B cell (primary cell): ENCODE results near the gene DGKA. TPM values are rescaled to one million over a fixed set of nuclear protein-coding genes. Genes with fewer than 3 reads are reported as not detected.

Experiments used
- ATAC-seq: fragments of 200-7000 bp; cut with Tn5 transposase; one replicate; pipeline ENCODE4 v1.10.0; 2021; ENCODE audit warnings: low read depth, mild to moderate bottlenecking, moderate number of reproducible peaks, moderate library complexity
- CTCF ChIA-PET: fragments of 350-600 bp; sonication (Branson Sonifier 250); formaldehyde crosslinking; loops from one replicate; lab custom pipeline; 2021; ENCODE audit warnings: antibody characterized with exemption, inconsistent platforms; lab: Charles Lee
- POLR2A ChIA-PET: fragments of 350-600 bp; sonication (Branson Sonifier 250); formaldehyde crosslinking; loops from one replicate; lab custom pipeline; 2021; ENCODE audit warnings: antibody characterized with exemption; lab: Charles Lee
- DNase-seq: peaks from one replicate; pipeline ENCODE4 v3.0.0; 2013
- H2AFZ ChIP-seq: 2 replicates; pipeline ENCODE4 v1.6.1; 2012; ENCODE audit warnings: mild to moderate bottlenecking, low read depth, low read length; ENCODE audit not compliant: insufficient read depth, poor library complexity, severe bottlenecking
- H3K27ac ChIP-seq, 2 donors: 1 replicate in 1 of 2; 2 replicates in 1 of 2; pipeline ENCODE4 v1.5.1; 2012 to 2013; ENCODE audit warnings: low read length in 2 of 2, mild to moderate bottlenecking in 2 of 2, moderate library complexity in 1 of 2
- H3K27me3 ChIP-seq, 4 experiments: fragments of 200-600 bp in 1 of 4; sonication (generic) in 1 of 4; replicated peaks in 1 of 4; 1 replicate in 2 of 4; 2 replicates in 2 of 4; pipeline versions ENCODE4 v1.6.1 to v1.7.0; 2013 to 2016; ENCODE audit warnings: low read length in 3 of 4, mild to moderate bottlenecking in 2 of 4, mixed read lengths in 1 of 4, moderate library complexity in 1 of 4; ENCODE audit not compliant: insufficient read depth in 4 of 4, control insufficient read depth in 3 of 4; ENCODE audit errors: control extremely low read depth in 1 of 4
- H3K36me3 ChIP-seq, 2 experiments: replicated peaks in 1 of 2; 1 replicate in 1 of 2; 2 replicates in 1 of 2; pipeline versions ENCODE4 v1.6.1 to v1.7.1; 2013; ENCODE audit warnings: low read length in 1 of 2; ENCODE audit not compliant: insufficient read depth in 2 of 2, control insufficient read depth in 1 of 2; ENCODE audit errors: control extremely low read depth in 1 of 2, extremely low read depth in 1 of 2
- H3K4me1 ChIP-seq, 2 donors: fragments of 200-600 bp in 1 of 2; sonication (generic) in 1 of 2; 1 replicate in 1 of 2; 2 replicates in 1 of 2; pipeline versions ENCODE4 v1.5.1 to v1.6.1; 2013 to 2017; ENCODE audit warnings: low read length in 2 of 2; ENCODE audit not compliant: control insufficient read depth in 2 of 2, insufficient read depth in 2 of 2
- H3K4me2 ChIP-seq: replicated peaks from 2 replicates; pipeline ENCODE3; 2012; ENCODE audit warnings: mild to moderate bottlenecking, low read depth, low read length; ENCODE audit not compliant: poor library complexity, severe bottlenecking
- H3K4me3 ChIP-seq, 5 experiments: fragments of 200-600 bp in 1 of 5; sonication (generic) in 1 of 5; 1 replicate in 3 of 5; 2 replicates in 2 of 5; pipeline versions ENCODE4 v1.5.1 to v1.7.0; 2011 to 2016; ENCODE audit warnings: low read length in 4 of 5, mild to moderate bottlenecking in 4 of 5, low read depth in 2 of 5, control low read depth in 1 of 5, moderate library complexity in 1 of 5; ENCODE audit not compliant: insufficient read depth in 1 of 5; ENCODE audit errors: control extremely low read depth in 1 of 5, extremely low read depth in 1 of 5
- H3K79me2 ChIP-seq: fragments of 200-600 bp; sonication (generic); one replicate; pipeline ENCODE4 v1.6.0; 2016; ENCODE audit warnings: low read length; ENCODE audit not compliant: control insufficient read depth, insufficient read depth
- H3K9ac ChIP-seq: fragments of 200-600 bp; sonication (generic); 2 replicates; pipeline ENCODE4 v1.6.1; 2017; ENCODE audit warnings: mild to moderate bottlenecking, low read length, moderate library complexity
- H3K9me3 ChIP-seq, 3 donors: one replicate each; pipeline versions ENCODE4 v1.6.1 to v1.7.1; 2013; ENCODE audit warnings: low read length in 2 of 3; ENCODE audit not compliant: control insufficient read depth in 2 of 3, insufficient read depth in 1 of 3; ENCODE audit errors: control extremely low read depth in 1 of 3
- H4K20me1 ChIP-seq: 2 replicates; pipeline ENCODE4 v1.6.0; 2012; ENCODE audit warnings: mild to moderate bottlenecking, low read length; ENCODE audit not compliant: insufficient read depth, control insufficient read depth, poor library complexity, severe bottlenecking
- H3K27ac Mint-ChIP-seq: one replicate; pipeline ENCODE4 v1.8.0; 2021; ENCODE audit warnings: mixed read lengths
- H3K27me3 Mint-ChIP-seq: one replicate; pipeline ENCODE4 v1.8.0; 2021; ENCODE audit warnings: mixed read lengths
- H3K4me1 Mint-ChIP-seq: one replicate; pipeline ENCODE4 v1.8.0; 2021; ENCODE audit warnings: mixed read lengths
- H3K4me3 Mint-ChIP-seq: one replicate; pipeline ENCODE4 v1.8.0; 2021; ENCODE audit warnings: mixed read lengths
- H3K9me3 Mint-ChIP-seq: one replicate; pipeline ENCODE4 v1.8.0; 2022; ENCODE audit warnings: mixed read lengths; ENCODE audit not compliant: insufficient read depth
- EZH2 ChIP-seq: IDR thresholded peaks from 2 replicates; pipeline ENCODE4 v1.6.1; 2012; ENCODE audit warnings: borderline replicate concordance, low read depth, mild to moderate bottlenecking, moderate library complexity, low read length; ENCODE audit not compliant: insufficient read depth, poor library complexity, severe bottlenecking
- WGBS: methylation state at CpG from one replicate; pipeline ENCODE4 v1.1.5; 2013; ENCODE audit warnings: missing lambda C conversion rate; ENCODE audit not compliant: insufficient coverage; 5-methylcytosine and 5-hydroxymethylcytosine counted together
- intact Hi-C: fragments of 100-400 bp; cut with micrococcal nuclease; formaldehyde crosslinking; loops from one replicate; pipeline ENCODE4 v1.10.0; 2022
- polyA plus RNA-seq: library from polyadenylated mRNA; depleted of rRNA; stranded (reverse); fragments of >200 nt; gene quantifications from 2 replicates; pipeline ENCODE4 v1.2.3, GENCODE V29; 2012
- total RNA-seq, 2 donors: library from RNA; stranded (reverse); fragments of 120-200 nt in 1 of 2; gene quantifications; 1 replicate in 1 of 2; 2 replicates in 1 of 2; pipeline versions ENCODE4 v1.2.3 to v1.2.4, GENCODE V29; 2013 to 2022
- TF ChIP-seq, protein P1 (sequence below): fragments of 200-600 bp; IDR thresholded peaks from one replicate; pipeline ENCODE4 v1.8.0; 2022; ENCODE audit warnings: antibody characterized with exemption, mild to moderate bottlenecking

Gene DGKA
- total and polyA plus RNA-seq, 2 donors (not counting 1 experiment from before 2014, with no cell fraction given), result 238 to 269 TPM

DNA sequence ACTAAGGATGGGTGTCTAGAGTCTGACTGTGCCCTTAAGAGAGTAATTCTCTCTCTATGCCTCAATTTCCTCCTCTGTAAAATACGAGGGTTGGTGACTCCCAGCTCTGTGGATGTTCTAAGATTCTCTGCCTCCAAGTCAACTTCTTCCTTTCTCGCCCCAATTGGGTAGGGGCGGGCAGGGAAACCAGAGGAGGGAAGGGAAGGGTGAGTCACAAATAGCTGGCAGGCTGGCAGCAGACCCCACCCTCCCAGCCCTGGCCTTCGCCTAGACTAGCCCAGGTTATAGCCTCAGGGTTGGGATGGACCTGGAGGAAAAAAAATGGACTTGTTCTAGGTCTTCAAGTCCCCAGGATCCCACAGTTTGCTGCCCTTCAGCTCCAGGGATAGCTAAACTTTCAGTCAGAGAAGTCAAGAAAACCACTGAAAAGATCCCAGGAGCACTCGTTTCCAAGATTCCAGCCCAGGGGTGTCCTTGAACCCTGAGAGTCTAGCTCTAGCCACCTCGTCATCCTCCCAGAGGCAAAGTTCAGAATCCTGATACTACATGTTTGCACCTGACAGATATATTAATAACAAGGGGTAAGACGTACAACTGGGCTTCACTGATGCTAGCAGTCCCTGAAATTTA, 2.3 kb downstream of the DGKA start:
- Histone ChIP-seq H3K27me3 (no peaks in the 10 kb centered on the region), H3K9me3 (no peaks in the 10 kb centered on the region), H3K4me1 (peaks cover 45 to 53% of the 10 kb centered on the region in 2 donors), H3K79me2 (peaks cover 50% of the 10 kb centered on the region), H3K9ac (peak overlapping the region; percentile 73), H3K27ac (peak overlapping the region; percentile 77 to 92), H3K4me2 (peak overlapping the region; percentile 88), H2AFZ (peak overlapping the region; percentile 73), H3K4me3 (peak overlapping the region in 3 of 5 experiments; percentile 84 to 94 (median 93)), H4K20me1 (peaks cover 21% of the 10 kb centered on the region), H3K36me3 (peaks cover 0 to 44% of the 10 kb centered on the region in 2 experiments)
- CTCF ChIA-PET, result interaction anchor here (0.5 to 10.3 kb wide), 10 partner anchors 8 to 440 kb away, joined by 3 to 155 read pairs (median 4); partner anchors contain the start of gene RAB5B
- POLR2A ChIA-PET, result interaction anchor here (0.9 to 1.2 kb wide), 2 partner anchors 41 to 195 kb away, joined by 3 read pairs; partner anchors contain the start of gene RAB5B
- H3K27ac Mint-ChIP-seq, result peak overlapping the region; percentile 76
- TF ChIP-seq EZH2, result no peak
- TF ChIP-seq, protein P1, sequence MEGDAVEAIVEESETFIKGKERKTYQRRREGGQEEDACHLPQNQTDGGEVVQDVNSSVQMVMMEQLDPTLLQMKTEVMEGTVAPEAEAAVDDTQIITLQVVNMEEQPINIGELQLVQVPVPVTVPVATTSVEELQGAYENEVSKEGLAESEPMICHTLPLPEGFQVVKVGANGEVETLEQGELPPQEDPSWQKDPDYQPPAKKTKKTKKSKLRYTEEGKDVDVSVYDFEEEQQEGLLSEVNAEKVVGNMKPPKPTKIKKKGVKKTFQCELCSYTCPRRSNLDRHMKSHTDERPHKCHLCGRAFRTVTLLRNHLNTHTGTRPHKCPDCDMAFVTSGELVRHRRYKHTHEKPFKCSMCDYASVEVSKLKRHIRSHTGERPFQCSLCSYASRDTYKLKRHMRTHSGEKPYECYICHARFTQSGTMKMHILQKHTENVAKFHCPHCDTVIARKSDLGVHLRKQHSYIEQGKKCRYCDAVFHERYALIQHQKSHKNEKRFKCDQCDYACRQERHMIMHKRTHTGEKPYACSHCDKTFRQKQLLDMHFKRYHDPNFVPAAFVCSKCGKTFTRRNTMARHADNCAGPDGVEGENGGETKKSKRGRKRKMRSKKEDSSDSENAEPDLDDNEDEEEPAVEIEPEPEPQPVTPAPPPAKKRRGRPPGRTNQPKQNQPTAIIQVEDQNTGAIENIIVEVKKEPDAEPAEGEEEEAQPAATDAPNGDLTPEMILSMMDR, result no peak
- DNase-seq, result no peak
- WGBS, result 83% methylated on average over 2 of the region's 7 CpGs
- H3K4me3 Mint-ChIP-seq, result peak overlapping the region; percentile 94
- peaks cover 58% of the 10 kb centered on the region for H3K4me1 Mint-ChIP-seq
- ATAC-seq, result no peak
- intact Hi-C loops, result no loop called here
- H3K27me3 Mint-ChIP-seq, result no peaks in the 10 kb centered on the region
- H3K9me3 Mint-ChIP-seq, result no peaks in the 10 kb centered on the region
